ENCODE results near the gene RIC8A. TPM values are rescaled to one million over a fixed set of nuclear protein-coding genes. Genes with fewer than 3 reads are reported as not detected.

The RIC8A gene
- total RNA-seq, 4 donors from 2014 or later: 46.5 to 103 (median 67.1) TPM

DNA sequence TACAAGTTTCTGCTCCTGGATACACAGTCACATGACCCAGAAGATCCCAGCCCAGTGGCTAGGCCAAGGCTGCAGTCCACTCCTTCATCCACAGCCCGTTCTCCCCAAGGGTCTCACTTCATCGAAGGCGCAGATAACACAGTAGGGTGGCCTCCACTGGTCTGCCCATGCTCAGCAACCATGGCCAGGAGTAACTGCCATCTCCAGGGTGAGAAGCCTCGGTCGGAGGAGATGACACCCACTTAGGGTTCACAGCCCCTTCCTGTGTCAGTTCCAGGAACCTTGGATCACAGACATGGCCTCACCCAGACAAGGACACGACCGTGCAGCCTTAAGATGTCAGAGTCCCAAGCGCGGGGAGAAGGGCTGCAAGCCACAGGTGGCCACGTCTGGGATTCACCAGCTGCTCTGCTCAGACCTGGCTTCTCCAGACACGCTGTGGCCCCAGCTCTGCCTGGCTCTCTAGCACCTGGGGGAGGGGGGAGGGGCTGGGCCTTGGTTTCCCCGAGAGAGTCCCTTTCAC is 2.9 kb upstream of the RIC8A start:
- TF ChIP-seq, protein P1, sequence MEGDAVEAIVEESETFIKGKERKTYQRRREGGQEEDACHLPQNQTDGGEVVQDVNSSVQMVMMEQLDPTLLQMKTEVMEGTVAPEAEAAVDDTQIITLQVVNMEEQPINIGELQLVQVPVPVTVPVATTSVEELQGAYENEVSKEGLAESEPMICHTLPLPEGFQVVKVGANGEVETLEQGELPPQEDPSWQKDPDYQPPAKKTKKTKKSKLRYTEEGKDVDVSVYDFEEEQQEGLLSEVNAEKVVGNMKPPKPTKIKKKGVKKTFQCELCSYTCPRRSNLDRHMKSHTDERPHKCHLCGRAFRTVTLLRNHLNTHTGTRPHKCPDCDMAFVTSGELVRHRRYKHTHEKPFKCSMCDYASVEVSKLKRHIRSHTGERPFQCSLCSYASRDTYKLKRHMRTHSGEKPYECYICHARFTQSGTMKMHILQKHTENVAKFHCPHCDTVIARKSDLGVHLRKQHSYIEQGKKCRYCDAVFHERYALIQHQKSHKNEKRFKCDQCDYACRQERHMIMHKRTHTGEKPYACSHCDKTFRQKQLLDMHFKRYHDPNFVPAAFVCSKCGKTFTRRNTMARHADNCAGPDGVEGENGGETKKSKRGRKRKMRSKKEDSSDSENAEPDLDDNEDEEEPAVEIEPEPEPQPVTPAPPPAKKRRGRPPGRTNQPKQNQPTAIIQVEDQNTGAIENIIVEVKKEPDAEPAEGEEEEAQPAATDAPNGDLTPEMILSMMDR (IDR thresholded peaks at IDR 0.05; ENCODE audit: low read depth): no peak

DNA sequence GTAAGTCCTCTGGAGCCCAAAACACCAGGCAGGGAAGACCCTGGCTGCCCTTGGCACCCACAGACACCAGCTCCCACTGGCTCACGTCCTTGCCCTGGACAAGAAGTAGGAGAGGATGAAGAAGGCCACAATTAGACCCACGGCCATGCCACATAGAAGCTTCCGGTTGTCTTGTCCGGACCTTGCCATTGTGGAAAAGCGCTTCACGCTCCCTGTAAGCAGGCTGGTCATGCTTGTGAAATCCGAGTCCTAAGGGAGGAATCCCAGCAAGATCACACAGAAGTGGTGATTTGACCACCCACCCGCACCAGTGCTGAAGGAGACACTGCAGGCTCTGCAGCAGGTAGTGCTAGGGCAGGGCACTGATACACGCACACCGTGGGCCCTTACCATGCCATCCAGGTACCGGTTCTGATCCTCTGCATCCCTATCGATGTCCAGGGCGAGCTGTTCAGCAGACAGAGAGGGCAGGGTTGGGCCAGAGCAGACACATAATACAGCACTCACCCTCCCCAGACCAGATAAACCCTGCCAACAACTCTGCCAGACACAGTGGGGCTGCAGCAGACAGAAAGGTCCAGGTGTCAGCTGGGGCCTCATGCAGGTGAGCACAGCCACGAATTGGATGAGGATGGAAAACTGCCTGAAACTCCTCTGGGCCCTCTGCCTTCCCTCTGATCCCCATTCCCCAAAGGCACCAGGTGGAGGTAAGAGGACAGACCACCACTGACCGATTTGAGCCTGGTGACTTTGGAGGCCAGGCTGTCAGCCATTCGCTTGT is 2.1 kb upstream of the RIC8A start:
- TF ChIP-seq, protein P1 (IDR thresholded peaks at IDR 0.05; ENCODE audit: low read depth): no peak

DNA sequence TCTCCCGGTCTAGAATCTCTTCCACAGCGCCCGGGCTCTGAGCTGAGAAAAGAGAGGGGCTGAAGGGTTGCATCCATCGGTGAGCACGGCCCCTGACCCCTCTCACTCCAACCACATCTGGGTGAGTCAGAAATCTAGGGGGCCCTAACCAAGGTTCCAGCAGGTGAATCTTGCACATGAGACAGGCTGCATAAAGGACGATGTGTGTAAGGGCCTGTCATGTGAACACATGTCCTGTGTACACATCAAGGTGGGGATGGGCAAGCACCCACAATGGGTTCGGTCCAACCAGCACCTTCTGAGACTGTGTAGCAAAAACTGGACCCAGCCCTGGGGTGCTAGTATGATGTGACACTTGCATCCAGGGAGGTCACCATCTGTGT is 1.5 kb upstream of the RIC8A start:
- TF ChIP-seq, protein P1 (IDR thresholded peaks at IDR 0.05; ENCODE audit: low read depth): no peak

DNA sequence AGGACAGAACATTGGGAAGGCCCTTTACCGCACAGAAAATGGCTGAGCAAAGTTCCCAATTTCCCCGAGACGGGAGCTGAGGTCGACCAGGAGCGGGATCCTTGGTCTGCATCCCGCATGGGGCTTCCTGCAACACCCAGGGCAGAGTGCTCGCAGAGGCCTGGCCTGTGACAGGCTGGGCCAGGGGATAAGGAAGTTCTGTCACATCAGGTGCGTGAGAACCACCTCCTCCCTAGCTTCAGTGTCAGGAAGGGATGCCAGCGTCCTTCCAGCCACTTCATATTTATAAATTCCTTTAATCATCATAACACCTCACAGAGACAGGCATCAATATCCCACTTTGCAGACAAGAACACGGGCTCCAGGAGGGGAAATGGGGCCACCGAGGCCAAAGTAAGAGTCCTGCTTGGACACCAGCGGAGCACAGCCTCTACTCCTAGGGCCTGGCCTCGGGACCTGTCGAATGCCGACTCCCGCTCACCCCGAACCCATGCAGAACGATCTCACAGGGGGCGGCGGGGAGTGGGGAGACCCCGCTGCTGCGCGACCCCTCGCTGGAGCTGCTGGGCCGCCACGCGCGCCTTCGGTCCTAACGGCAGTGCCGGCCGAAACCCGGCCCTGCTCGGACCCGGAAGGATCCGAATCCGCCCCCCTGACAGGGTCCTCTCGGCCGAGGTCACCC is 841 bp upstream of the RIC8A start:
- TF ChIP-seq, protein P1 (IDR thresholded peaks at IDR 0.05; ENCODE audit: low read depth): no peak

DNA sequence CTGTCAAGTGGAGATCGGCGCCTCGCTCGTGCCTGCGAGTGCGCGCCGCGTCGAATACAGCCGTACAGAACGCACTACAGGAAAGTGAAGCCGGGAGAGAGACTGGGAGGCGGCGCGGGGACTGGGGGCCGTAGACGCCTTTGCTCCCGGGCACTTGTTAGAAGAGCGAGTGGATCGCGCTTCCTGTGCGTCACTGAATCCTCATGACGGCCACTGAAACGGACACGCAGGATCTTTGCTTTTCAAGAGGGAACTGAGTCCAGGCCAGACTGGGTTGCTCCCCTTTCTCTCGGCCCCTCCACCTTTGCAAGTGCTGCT is 314 bp downstream of the RIC8A start:
- TF ChIP-seq, protein P1 (IDR thresholded peaks at IDR 0.05; ENCODE audit: low read depth): no peak

DNA sequence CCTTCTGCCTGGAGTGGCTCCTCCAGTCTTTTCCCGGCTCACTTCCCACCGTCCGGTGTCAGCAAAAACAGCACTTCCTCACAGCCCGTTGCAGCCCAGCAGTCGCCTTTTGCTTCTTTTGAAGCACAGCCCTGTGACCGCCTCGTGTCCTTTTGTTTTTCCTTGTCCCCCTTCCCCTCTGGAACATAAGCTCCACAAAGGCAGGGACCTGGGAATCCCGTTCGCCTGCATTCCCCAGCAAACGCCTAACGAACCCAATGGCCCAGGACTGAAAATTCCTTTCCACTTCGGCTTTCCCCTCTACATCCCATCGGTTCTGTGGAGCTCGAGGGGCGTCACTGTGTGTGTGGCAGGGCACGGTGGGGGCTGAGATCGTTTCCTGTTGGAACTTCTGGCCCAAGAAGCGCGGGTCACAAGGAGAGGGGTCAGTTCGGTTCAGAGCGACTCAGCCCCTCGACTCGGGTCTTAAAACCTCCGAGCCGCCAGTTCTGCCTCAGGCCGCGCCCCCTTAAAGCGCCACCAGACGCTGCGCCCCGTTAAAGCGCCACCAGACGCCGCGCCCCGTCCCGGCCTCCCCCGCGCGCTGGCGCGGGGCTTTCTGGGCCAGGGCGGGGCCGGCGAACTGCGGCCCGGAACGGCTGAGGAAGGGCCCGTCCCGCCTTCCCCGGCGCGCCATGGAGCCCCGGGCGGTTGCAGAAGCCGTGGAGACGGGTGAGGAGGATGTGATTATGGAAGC is 841 bp downstream of the RIC8A start:
- TF ChIP-seq, protein P1 (IDR thresholded peaks at IDR 0.05; ENCODE audit: low read depth): no peak

DNA sequence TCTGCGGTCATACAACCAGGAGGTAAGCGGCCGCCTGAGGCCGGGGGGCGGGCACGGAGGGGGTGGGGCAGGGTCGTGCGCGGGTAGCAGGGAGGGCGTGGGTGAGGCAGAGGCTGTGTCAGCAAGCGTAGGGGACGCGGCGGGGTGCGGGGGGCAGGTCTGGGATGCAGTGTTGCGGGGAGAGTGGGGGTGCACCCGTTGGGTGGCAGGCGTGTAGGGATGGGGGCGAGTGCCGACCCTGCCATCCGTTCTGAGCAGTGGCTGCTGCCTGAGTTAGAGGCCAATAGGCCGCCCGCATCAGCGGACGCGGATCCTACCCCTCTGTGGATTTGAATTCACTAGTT is 1.4 kb downstream of the RIC8A start:
- TF ChIP-seq, protein P1 (IDR thresholded peaks at IDR 0.05; ENCODE audit: low read depth): no peak
